ENCODE results near the gene PRKACB.
"Not testable (repeated sequence)": the region's sequence is repeated elsewhere in the genome, so short reads cannot be mapped to it uniquely, and the experiment has no call there.

Gene PRKACB
- total RNA-seq = 36.7 to 242 reads per million in 2 experiments

- no peak for DNase-seq (ENCODE audit: low read depth)
Observed at GRCh38 chr1:84143796-84144565, at the start of gene PRKACB. TSS of gene PRKACB (plus strand) at chr1:84144271. CDS start at chr1:84144362, 91 bp downstream.

- DNase-seq (ENCODE audit: low read depth) = no peak
Observed at GRCh38 chr1:84095308-84095707, 48.8 kb upstream of the PRKACB start.

DNA sequence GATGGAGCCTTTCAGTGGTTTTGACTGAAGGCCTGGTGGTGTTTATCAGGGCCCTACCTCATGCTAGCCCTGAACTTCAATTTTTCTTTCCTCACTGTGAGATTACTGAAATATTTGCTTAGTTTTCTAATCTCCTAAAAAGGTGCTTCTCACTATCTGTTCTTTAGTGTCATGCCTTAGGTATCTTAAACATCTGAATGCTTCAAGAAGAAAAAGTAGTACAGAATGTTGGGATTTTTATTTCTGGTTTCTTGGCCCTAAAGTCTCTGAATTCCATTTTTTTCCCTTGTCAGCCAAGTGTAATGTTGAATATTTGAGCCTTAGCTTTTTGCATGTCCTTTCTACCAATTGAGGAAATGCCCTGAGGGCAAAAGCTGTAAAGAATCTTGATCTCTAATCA, 47.9 kb upstream of the PRKACB start:
- DNase-seq (ENCODE audit: low read depth) = no peak

DNA sequence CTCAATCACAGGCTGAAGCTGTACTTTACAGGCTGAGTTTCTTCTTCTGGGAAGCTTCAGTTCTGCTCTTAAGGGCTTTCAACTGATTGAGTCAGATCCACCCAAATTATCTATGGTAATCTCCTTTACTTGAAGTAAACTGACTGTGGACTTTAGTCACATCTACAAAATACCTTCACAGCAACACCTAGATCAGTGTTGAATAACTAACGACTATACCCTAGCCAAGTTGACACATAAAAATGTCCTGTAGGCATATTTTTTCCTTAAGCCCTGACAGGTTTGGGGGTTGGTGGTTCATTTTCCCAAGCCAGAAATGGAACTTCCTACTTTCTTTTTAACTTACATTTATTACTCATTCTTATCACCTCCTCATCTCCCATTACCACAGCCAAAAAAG, 42.9 kb upstream of the PRKACB start:
- no peak for DNase-seq (ENCODE audit: low read depth)

DNA sequence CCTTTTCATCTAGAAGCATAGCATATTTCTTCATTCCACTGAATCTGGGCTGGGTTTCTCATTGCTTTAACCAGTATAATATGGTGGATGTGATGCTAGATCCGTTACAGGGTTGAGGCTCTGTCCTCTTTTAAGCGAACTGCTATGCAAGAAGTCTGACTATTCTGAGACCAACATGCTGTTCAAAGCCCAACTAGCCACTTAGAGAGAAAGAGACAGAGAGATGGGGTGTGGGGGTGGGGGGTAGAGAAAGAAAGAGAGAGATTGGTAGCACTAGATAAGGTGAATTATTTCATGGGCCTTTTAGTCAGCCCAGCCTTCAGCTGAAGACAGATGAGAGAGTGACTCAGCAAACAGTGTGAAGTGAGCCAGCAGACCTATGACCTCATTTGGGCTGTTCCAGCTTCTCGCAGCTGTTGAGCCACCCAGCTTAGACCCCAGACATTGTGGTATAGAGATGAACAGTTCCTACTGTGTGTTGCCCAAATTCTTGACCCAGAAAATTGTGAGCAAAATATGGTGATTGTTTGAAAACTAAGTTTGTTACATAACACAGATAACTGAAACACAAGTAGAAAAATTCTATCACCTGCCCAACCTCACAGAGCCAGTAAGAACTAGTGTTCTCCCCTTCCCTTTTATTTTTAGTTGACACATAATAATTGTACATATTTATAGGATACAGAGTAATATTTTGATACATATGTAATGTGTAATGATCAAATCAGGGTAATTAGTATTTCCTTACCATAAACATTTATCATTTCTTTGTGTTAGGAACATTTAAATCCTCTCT, 40.7 kb upstream of the PRKACB start:
- DNase-seq (ENCODE audit: low read depth) = no peak

- not testable (repeated sequence) for DNase-seq (ENCODE audit: low read depth)
Observed at GRCh38 chr1:84107538-84107937, 36.5 kb upstream of the PRKACB start.

GRCh38 chr1:84107955-84108354, 36.1 kb upstream of the PRKACB start:
- no peak for DNase-seq (ENCODE audit: low read depth)

GRCh38 chr1:84108900-84109578, 35.0 kb upstream of the PRKACB start:
- DNase-seq (ENCODE audit: low read depth) = no peak

DNA sequence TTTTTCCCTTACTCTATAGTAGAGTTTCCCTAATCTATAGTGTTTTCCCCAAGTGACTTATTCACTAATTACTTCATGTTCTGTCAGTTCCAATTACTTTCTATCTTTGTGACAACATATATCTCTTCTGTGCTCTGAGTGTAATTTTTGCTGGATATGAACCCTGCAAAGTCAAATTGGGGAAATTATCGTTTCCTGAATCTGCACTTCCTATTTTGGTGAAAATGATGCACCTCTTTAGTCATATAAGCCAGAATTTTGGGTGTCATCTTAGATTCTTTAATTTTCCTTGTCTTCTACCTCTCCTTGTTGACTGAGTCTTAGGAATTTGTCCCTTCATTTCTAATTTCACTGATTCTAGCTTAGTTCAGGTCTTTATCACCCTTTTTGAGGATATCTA, 33.4 kb upstream of the PRKACB start:
- no peak for DNase-seq (ENCODE audit: low read depth)

- no peak for DNase-seq (ENCODE audit: low read depth)
Observed at GRCh38 chr1:84116558-84116957, 27.5 kb upstream of the PRKACB start.

DNA sequence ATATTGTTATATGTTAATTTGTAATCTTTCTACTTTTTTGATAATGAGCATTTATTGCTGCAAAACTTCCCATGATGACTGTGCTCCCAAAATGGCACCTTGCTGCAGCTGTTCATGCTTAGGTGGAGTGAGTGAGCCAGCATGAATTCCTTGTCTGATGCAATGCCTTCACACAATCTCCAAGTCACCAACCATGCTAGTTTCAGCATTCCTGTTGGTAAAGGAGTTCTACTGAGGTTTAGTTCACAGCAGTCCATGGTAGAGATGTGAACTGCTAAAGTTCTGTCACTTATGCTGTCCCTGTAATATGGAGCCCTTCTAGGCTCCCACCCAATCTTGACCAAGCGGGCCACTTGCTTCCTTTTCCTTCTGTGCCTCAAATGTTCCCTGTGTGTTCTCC, 26.2 kb upstream of the PRKACB start:
- no peak for DNase-seq (ENCODE audit: low read depth)

- DNase-seq (ENCODE audit: low read depth) = no peak
Observed at GRCh38 chr1:84121360-84121759, 22.7 kb upstream of the PRKACB start.

DNA sequence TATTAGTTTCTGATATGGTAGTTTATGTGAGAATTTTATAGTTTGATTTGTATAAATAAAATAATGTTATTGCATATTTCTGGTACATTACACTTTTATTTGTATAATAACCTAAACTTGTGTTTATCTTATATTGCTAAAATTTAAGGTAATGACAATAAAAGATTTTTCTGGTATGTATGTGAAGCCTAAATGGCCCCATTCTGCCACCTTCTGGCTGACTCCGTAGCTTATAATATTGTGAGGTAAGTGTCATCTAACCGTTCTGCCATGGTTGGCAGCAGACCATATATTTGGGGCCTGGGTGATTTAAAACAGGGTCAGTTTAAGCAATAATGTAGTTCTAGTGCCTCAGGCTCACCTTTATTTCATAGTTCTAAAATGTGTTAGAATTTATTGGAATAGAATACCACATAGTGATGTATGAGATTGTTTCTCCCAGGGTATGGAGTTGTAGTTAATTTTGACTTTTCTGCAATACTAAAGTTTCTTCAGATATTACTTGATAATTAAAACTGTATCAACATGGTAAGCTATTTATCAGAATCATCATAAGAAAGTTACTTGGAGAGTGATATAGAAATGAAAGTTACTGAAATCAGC, 21.2 kb upstream of the PRKACB start:
- DNase-seq (ENCODE audit: low read depth) = peak; percentile 33

DNA sequence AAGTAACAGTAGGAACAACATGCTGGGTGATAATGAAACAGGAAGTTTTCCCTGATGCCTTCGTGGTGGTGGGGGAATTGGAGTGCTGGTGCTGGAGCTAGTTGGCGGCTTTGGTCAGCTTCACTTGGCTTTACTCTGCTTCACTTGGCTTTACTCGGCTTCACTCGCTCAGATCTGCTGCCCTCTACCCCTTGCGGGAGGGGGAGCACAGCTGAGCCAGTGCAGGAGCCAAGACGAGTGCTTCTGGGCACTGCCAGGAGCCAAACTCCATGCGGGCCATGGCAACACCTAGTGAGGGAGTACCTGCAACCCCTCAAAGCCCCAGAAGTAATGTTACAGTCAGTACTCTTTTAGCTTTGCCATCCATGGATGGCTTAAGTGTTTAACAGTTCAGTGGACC, 10.6 kb upstream of the PRKACB start:
- no peak for DNase-seq (ENCODE audit: low read depth)

GRCh38 chr1:84135341-84135740, 8.7 kb upstream of the PRKACB start:
- DNase-seq (ENCODE audit: low read depth) = no peak

DNA sequence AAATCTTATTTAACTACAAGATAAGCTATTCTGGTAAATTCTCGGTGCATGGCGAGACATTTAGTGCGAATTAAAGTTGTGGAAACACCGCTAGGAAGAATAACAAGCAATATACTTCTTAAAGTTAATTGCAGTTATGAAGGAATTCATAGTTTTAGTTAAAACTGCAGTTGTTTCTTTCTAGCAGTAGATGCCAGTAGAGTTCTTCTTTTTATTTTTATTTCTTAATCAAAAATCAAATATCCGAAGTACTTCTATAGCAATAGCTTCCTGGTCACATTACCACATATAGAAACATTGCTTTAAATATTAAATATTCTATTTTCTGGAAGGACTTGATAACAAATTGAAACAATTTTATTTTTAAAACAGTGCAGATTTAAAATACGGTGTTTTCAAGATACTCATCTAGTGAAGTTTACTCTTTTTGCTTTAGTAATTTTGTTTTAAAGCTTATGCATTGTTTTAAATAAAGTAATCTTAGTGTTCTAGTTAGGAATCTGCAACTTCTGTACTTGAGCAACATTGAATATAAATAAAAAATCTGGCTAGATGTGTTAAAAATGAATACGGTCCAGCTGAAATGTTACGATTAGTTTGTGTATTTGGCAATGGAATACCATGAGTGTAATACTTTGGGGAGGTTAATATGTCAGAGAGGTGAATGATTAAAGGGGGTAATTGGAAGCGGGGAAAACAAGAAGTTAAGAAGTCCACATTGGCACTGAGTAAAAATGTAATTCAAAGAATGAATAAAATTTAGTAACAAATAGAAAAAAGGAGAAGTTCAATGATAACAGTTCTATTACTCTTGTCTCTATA, 2.7 kb upstream of the PRKACB start:
- DNase-seq (ENCODE audit: low read depth) = no peak

- DNase-seq (ENCODE audit: low read depth) = no peak
Observed at GRCh38 chr1:84145068-84145467, 997 bp downstream of the PRKACB start.

- DNase-seq (ENCODE audit: low read depth) = no peak
Observed at GRCh38 chr1:84146411-84147032, 2.5 kb downstream of the PRKACB start.

DNA sequence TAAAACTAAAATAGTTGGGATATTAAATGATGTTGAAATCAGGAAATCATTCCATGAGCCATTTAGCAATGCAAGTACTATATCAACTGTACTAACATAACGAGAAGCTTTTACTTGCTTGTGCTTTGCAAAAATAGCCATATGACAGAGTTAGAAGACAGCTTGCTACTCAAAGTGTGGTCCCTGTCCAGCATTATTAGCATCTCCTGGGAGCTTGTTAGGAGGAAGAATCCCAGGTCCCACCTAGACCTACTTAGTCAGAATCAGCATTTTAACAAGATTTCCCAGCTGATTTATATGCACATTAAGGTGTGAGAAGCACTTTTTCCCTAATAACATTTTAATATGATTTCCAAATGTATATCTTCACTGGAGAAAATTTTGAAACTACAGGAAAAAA, 4.7 kb downstream of the PRKACB start:
- DNase-seq (ENCODE audit: low read depth) = no peak

- DNase-seq (ENCODE audit: low read depth) = no peak
Observed at GRCh38 chr1:84152649-84153056, 8.6 kb downstream of the PRKACB start.

GRCh38 chr1:84155517-84155916, 11.4 kb downstream of the PRKACB start:
- no peak for DNase-seq (ENCODE audit: low read depth)
